Measurements from ENCODE around the gene ITPR1. TPM values are rescaled to one million over a fixed set of nuclear protein-coding genes. Genes with fewer than 3 reads are reported as not detected.

The ITPR1 gene
- total RNA-seq, 4 donors from 2014 or later: 9.5 to 24.1 (median 17.5) TPM

DNA sequence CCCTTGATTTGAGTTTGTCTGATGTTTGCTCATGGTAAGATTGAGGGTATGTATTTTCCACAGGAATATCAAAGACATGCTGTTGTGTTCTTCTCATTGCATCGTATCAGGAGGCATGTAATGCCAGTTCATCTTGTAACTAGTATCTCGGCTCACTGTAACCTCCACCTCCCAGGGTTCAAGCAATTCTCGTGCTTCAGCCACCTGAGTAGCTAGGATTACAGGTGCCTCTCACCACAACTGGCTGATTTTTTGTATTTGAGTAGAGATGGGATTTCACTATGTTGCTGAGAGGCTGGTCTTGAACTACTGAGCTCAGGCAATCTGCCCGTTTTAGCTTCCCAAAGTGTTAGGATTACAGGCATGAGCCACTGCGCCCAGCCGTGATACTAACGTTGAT is 323.2 kb downstream of the ITPR1 start:
- intact Hi-C loops (cut with DNase I; ENCODE audit: low total_unique reads): no loop called here
- no peak for TF ChIP-seq POLR2A (IDR thresholded peaks at IDR 0.05)
- TF ChIP-seq, protein P1, sequence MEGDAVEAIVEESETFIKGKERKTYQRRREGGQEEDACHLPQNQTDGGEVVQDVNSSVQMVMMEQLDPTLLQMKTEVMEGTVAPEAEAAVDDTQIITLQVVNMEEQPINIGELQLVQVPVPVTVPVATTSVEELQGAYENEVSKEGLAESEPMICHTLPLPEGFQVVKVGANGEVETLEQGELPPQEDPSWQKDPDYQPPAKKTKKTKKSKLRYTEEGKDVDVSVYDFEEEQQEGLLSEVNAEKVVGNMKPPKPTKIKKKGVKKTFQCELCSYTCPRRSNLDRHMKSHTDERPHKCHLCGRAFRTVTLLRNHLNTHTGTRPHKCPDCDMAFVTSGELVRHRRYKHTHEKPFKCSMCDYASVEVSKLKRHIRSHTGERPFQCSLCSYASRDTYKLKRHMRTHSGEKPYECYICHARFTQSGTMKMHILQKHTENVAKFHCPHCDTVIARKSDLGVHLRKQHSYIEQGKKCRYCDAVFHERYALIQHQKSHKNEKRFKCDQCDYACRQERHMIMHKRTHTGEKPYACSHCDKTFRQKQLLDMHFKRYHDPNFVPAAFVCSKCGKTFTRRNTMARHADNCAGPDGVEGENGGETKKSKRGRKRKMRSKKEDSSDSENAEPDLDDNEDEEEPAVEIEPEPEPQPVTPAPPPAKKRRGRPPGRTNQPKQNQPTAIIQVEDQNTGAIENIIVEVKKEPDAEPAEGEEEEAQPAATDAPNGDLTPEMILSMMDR (IDR thresholded peaks at IDR 0.05): no peak
- no peak overlapping the region for H3K4me3 ChIP-seq (ENCODE audit: low read depth, poor library complexity, severe bottlenecking)
- 91 to 97% methylated on average over 7 of the region's 7 CpGs for WGBS, 2 donors
- no peak for DNase-seq (ENCODE audit: low spot score in 2 of 2)

DNA sequence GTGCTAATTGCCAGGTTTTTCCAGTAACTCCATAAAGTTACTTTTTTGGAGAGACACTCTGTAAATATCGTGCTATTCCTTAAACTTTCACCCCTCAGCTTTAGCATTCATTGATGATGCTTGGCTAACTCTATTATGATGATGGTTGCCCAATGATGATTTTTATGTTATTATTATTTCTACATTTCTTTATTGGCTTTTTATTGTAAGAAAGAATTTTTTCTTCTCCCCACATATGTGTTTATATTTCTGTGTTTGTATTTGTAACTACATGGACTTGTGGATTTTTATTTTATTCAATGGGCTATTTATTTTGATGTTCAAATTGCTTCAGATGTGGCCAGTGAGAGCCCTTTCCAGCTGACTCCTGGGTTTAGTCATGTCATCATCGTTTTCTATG is 323.6 kb downstream of the ITPR1 start:
- TF ChIP-seq, protein P1 (IDR thresholded peaks at IDR 0.05): no peak
- TF ChIP-seq POLR2A (IDR thresholded peaks at IDR 0.05): no peak
- H3K4me3 ChIP-seq (ENCODE audit: low read depth, poor library complexity, severe bottlenecking): no peak overlapping the region
- no peak for DNase-seq (ENCODE audit: low spot score in 2 of 2)
- WGBS, 2 donors: 74 to 82% methylated on average over 2 of the region's 2 CpGs
- intact Hi-C loops (cut with DNase I; ENCODE audit: low total_unique reads): no loop called here

DNA sequence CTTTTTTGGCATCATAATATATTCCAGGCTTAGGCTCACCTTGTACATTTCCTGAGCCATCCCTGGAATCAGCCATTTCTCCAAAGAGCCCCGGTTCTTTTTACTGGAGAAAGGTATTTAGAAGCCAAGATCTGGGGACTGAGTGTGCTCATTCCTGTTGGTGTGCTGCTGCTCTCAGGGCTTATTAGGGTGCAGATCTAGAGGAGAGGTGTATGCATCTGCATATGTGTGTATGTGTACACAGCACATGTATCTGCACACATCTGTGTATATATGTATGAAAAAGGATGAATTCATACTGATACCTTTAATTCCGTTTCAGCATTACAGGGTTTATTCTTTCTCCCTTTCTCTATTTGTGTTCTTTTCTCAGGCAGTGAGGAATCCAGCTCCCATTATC is 324.0 kb downstream of the ITPR1 start:
- no peak overlapping the region for H3K4me3 ChIP-seq (ENCODE audit: low read depth, poor library complexity, severe bottlenecking)
- no peak for TF ChIP-seq POLR2A (IDR thresholded peaks at IDR 0.05)
- TF ChIP-seq, protein P1 (IDR thresholded peaks at IDR 0.05): no peak
- no peak for DNase-seq (ENCODE audit: low spot score in 2 of 2)
- 64 to 69% methylated on average over 2 of the region's 2 CpGs for WGBS, 2 donors
- intact Hi-C loops (cut with DNase I; ENCODE audit: low total_unique reads): no loop called here

DNA sequence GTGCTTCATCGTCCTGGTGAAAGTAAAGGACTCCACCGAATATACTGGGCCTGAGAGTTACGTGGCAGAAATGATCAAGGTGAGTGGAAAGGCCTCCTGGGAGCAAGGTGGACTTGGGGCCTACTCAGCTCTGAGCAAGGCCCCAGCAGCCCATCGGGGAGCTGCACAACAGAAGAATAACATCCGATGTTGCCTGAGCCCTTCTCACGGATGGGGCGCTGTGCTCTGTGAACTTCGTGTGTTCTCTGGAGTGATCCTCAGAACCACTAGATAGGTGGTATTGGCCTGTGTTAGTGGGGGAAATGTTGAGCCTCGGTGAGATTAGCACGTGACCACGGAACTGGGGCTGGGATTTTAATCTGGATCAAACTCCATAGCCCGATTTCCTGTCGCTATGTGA is 325.0 kb downstream of the ITPR1 start:
- TF ChIP-seq, protein P1 (IDR thresholded peaks at IDR 0.05): no peak
- TF ChIP-seq POLR2A (IDR thresholded peaks at IDR 0.05): no peak
- DNase-seq (ENCODE audit: low spot score in 2 of 2): no peak
- H3K4me3 ChIP-seq (ENCODE audit: low read depth, poor library complexity, severe bottlenecking): no peak overlapping the region
- WGBS, 2 donors: 97% methylated on average over 13 of the region's 13 CpGs
- intact Hi-C loops (cut with DNase I; ENCODE audit: low total_unique reads): no loop called here

DNA sequence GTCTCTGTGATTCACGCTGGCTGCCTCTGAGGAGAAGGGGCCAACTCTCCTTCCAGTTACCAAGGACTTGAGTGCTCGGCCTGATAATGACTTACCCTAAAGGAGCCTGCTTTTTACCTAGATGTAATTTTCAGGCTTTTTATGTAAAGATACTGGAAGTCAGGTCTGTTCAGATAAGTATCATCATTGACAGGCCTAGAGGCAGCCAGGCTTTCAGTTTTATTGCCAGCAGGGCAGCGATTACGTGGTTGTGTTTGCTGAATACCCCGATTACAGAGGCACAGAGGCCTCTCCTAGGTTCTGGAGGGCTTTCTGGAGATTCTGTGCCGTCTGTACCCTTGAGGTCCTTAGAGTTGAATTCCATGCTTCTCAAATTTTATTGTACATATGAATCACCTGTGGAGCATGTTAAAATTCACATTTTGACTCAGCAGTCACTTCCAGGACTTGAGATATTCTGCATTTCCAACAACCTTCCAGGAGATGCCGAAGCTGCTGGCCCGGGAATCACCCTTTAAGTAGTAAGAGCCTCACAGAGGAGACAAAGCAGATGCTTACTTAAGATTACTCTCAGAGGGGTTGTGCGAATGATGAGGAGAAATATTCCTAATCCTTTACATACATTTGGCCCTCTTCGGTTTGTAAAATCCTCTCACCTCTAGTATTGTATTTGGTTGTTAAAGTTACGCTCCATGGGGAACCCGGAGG is 326.0 kb downstream of the ITPR1 start:
- intact Hi-C loops (cut with DNase I; ENCODE audit: low total_unique reads): no loop called here
- TF ChIP-seq, protein P1 (IDR thresholded peaks at IDR 0.05): no peak
- no peak for TF ChIP-seq POLR2A (IDR thresholded peaks at IDR 0.05)
- WGBS, 2 donors: 94 to 95% methylated on average over 12 of the region's 12 CpGs
- no peak overlapping the region for H3K4me3 ChIP-seq (ENCODE audit: low read depth, poor library complexity, severe bottlenecking)
- no peak for DNase-seq (ENCODE audit: low spot score in 2 of 2)

DNA sequence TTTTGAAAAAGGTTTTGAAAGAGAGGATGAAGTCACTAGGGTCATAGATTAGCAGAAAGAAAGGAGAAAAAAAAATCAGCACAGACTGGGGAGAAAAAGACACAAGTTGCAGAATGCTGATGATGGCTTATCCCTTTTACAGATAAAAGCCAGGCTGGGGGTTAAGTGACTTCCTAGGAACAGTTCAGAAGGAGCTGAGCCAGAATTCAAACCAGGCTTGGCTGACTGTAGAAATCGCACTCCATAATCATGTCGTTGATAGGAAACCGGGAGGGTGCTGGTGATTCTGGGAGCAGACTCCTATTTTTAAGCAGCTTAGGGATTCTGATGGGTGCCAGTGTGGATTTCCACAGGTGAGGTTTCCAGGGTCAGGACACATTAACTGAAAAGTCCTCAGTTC is 326.6 kb downstream of the ITPR1 start:
- intact Hi-C loops (cut with DNase I; ENCODE audit: low total_unique reads): no loop called here
- DNase-seq (ENCODE audit: low spot score in 2 of 2): no peak
- H3K4me3 ChIP-seq (ENCODE audit: low read depth, poor library complexity, severe bottlenecking): no peak overlapping the region
- no peak for TF ChIP-seq POLR2A (IDR thresholded peaks at IDR 0.05)
- TF ChIP-seq, protein P1 (IDR thresholded peaks at IDR 0.05): no peak
- WGBS, 2 donors: 57 to 62% methylated on average over 3 of the region's 3 CpGs
